AG09319 (cell line): ENCODE data around the gene SPACA4.
A peak's percentile ranks its signal among the peaks of the same experiment; 100 is the strongest.

Experiments used
- DNase-seq: peaks from one replicate; pipeline ENCODE4 v3.0.0-alpha.2; 2010; ENCODE audit warnings: low read depth; ENCODE audit errors: extremely low read depth
- TF ChIP-seq, protein P1 (sequence below): IDR thresholded peaks from 2 replicates; pipeline ENCODE4 v1.5.1; 2011; ENCODE audit warnings: low read depth, mild to moderate bottlenecking, inconsistent platforms, low read length, moderate library complexity

The SPACA4 gene

GRCh38 chr19:48582168-48582567 lies 24.4 kb upstream of the SPACA4 start:
- no peak for DNase-seq
- TF ChIP-seq, protein P1, sequence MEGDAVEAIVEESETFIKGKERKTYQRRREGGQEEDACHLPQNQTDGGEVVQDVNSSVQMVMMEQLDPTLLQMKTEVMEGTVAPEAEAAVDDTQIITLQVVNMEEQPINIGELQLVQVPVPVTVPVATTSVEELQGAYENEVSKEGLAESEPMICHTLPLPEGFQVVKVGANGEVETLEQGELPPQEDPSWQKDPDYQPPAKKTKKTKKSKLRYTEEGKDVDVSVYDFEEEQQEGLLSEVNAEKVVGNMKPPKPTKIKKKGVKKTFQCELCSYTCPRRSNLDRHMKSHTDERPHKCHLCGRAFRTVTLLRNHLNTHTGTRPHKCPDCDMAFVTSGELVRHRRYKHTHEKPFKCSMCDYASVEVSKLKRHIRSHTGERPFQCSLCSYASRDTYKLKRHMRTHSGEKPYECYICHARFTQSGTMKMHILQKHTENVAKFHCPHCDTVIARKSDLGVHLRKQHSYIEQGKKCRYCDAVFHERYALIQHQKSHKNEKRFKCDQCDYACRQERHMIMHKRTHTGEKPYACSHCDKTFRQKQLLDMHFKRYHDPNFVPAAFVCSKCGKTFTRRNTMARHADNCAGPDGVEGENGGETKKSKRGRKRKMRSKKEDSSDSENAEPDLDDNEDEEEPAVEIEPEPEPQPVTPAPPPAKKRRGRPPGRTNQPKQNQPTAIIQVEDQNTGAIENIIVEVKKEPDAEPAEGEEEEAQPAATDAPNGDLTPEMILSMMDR, result no peak

DNA sequence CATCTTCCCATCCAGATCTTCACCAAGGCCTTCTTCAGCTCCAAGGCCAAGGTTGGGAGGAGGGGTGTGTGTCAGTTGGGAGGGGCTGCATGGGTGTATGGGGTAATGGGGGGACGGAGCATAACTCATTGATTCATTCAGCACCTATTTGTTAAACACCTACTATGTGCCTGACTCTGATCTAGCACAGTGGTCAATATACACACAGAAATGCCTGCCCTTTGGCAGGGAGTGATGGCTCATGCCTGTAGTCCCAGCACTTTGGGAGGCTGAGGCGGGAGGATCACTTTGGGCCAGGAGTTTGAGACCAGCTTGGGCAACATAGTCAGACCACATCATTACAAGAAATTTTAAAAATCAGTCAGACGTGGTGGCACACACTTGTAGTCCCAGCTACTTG lies 19.2 kb upstream of the SPACA4 start:
- no peak for DNase-seq

DNA sequence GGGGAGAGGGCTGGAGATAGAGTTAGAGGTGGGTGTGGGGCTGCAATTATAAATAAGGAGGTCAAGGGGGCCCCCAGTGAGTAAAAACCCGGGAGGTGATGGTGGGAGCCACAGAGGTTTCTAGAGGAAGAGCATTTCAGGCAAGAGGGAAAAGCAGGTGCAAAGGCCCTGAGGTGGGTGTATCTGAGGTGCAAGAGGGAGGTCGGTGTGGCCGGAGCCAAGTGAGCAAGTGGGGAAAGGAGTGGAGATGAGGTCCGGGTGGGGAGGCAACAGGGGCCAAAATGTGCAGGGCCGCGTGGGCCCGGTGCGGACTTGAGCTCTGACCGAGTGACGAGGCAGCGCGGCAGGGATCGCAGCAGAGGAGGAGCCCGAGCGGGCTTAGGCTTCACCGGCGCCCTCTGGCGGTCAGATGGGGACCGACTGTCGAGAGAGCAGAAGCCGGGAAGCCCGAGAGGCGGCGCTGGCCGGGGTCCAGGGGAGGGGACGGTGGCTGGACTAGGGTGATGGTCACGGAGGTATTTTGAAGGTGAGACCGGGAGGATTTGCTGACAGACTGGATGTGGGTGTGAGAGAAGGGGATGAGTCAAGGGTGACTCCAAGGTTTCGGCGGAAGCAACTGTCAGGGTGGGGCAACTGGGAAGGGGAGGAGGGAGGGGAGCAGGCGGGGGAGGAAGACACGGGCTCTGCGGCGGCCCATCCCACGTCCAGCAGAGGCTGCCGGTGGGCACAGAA lies 17.7 kb upstream of the SPACA4 start:
- TF ChIP-seq, protein P1, result peak; percentile 99
- DNase-seq, result peak; percentile 47

More for the DNA sequence above, 19.2 kb upstream of the SPACA4 start:
- TF ChIP-seq, protein P1, result no peak

- no peak for DNase-seq
- TF ChIP-seq, protein P1, result no peak
Observed at GRCh38 chr19:48591021-48591420, 15.5 kb upstream of the SPACA4 start.

GRCh38 chr19:48595171-48595570 lies 11.4 kb upstream of the SPACA4 start:
- no peak for DNase-seq
- TF ChIP-seq, protein P1, result no peak

DNA sequence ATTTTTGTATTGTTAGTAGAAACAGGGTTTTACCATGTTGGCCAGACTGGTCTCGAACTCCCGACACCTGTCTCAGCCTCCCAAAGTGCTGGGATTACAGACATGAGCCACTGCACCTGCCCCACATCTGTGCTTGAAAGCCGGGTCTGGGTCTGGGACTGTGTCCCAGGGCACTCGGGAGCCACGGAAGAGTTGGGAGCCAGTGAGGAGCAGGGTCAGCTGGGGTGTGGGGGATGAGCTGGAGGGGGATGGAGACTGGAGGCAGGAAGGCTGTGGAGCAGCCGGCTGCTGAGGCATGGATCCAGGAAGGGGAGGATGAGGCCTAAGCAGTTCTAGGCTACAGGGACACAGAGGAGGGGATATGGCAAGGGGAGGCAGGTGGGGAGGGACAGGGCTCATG lies 10.7 kb upstream of the SPACA4 start:
- no peak for DNase-seq
- TF ChIP-seq, protein P1, result no peak

- TF ChIP-seq, protein P1, result no peak
- DNase-seq, result no peak
Observed at GRCh38 chr19:48596237-48596636, 10.3 kb upstream of the SPACA4 start.
